Parathyroid adenoma (tissue), 2 donors: ENCODE results near the gene LMBR1.
A peak's percentile ranks its signal among the peaks of the same experiment; 100 is the strongest.

Experiments used
- H2AFZ ChIP-seq: fragments of 300-600 bp; sonication (generic); one replicate; pipeline ENCODE4 v1.7.0; 2017; ENCODE audit warnings: antibody characterized with exemption, mild to moderate bottlenecking
- H3K27ac ChIP-seq: fragments of 300-600 bp; sonication (generic); one replicate; pipeline ENCODE4 v1.7.0; 2017
- H3K27me3 ChIP-seq: fragments of 300-600 bp; sonication (generic); one replicate; pipeline ENCODE4 v1.7.0; 2017; ENCODE audit warnings: low read length; ENCODE audit not compliant: control insufficient read depth, insufficient read depth
- H3K36me3 ChIP-seq: fragments of 300-600 bp; sonication (generic); one replicate; pipeline ENCODE4 v1.7.0; 2017; ENCODE audit warnings: low read length; ENCODE audit not compliant: control insufficient read depth, insufficient read depth
- H3K4me1 ChIP-seq: fragments of 300-600 bp; sonication (generic); one replicate; pipeline ENCODE4 v1.7.0; 2017; ENCODE audit warnings: control low read depth
- H3K4me2 ChIP-seq: fragments of 300-600 bp; sonication (generic); one replicate; pipeline ENCODE4 v1.7.0; 2017; ENCODE audit warnings: low read length
- H3K4me3 ChIP-seq: fragments of 300-600 bp; sonication (generic); one replicate; pipeline ENCODE4 v1.7.0; 2017; ENCODE audit warnings: low read depth, low read length
- H3K79me2 ChIP-seq: fragments of 300-600 bp; sonication (generic); one replicate; pipeline ENCODE4 v1.7.0; 2017; ENCODE audit warnings: control low read depth
- H3K9ac ChIP-seq: fragments of 300-600 bp; sonication (generic); one replicate; pipeline ENCODE4 v1.7.0; 2017; ENCODE audit warnings: mild to moderate bottlenecking
- H3K9me3 ChIP-seq: fragments of 300-600 bp; sonication (generic); one replicate; pipeline ENCODE4 v1.7.0; 2017; ENCODE audit warnings: low read length; ENCODE audit not compliant: control insufficient read depth
- CTCF ChIP-seq: fragments of 300-600 bp; sonication (generic); IDR thresholded peaks from one replicate; pipeline ENCODE4 v1.7.0; 2017; ENCODE audit warnings: antibody characterized with exemption, mild to moderate bottlenecking
- donor health status: primary hyperparathyroidism.

LMBR1 gene

GRCh38 chr7:156666368-156667109 is 226.4 kb downstream of the LMBR1 start:
- peaks cover 19% of the 10 kb centered on the region for H3K4me1 ChIP-seq
- no peaks in the 10 kb centered on the region for H3K79me2 ChIP-seq
- H3K9ac ChIP-seq = no peak overlapping the region
- TF ChIP-seq CTCF = no peak
- H3K27ac ChIP-seq = peak overlapping the region; percentile 25
- no peak overlapping the region for H2AFZ ChIP-seq
- no peak overlapping the region for H3K4me3 ChIP-seq
- H3K36me3 ChIP-seq = no peaks in the 10 kb centered on the region
- H3K27me3 ChIP-seq = no peaks in the 10 kb centered on the region
- H3K4me2 ChIP-seq = no peak overlapping the region
- no peaks in the 10 kb centered on the region for H3K9me3 ChIP-seq

GRCh38 chr7:156665101-156665500 is 227.9 kb downstream of the LMBR1 start:
- H3K79me2 ChIP-seq = no peaks in the 10 kb centered on the region
- H3K27ac ChIP-seq = no peak overlapping the region
- no peaks in the 10 kb centered on the region for H3K9me3 ChIP-seq
- no peaks in the 10 kb centered on the region for H3K36me3 ChIP-seq
- H3K27me3 ChIP-seq = no peaks in the 10 kb centered on the region
- no peak overlapping the region for H2AFZ ChIP-seq
- no peak overlapping the region for H3K4me2 ChIP-seq
- H3K9ac ChIP-seq = no peak overlapping the region
- no peak for TF ChIP-seq CTCF
- no peak overlapping the region for H3K4me3 ChIP-seq
- peaks cover 19% of the 10 kb centered on the region for H3K4me1 ChIP-seq

- Histone ChIP-seq H3K36me3 (no peaks in the 10 kb centered on the region), H3K27me3 (no peaks in the 10 kb centered on the region), H3K4me3 (no peak overlapping the region), H3K9ac (no peak overlapping the region), H3K4me2 (no peak overlapping the region), H2AFZ (no peak overlapping the region), H3K4me1 (peaks cover 12% of the 10 kb centered on the region), H3K9me3 (no peaks in the 10 kb centered on the region), H3K27ac (no peak overlapping the region), H3K79me2 (no peaks in the 10 kb centered on the region)
- TF ChIP-seq CTCF = no peak
Measured at GRCh38 chr7:156662277-156662676, 230.7 kb downstream of the LMBR1 start.

- H3K27ac ChIP-seq = no peak overlapping the region
- H3K9me3 ChIP-seq = no peaks in the 10 kb centered on the region
- H2AFZ ChIP-seq = no peak overlapping the region
- peaks cover 8% of the 10 kb centered on the region for H3K4me1 ChIP-seq
- no peaks in the 10 kb centered on the region for H3K79me2 ChIP-seq
- no peak overlapping the region for H3K9ac ChIP-seq
- no peaks in the 10 kb centered on the region for H3K27me3 ChIP-seq
- no peak for TF ChIP-seq CTCF
- no peak overlapping the region for H3K4me3 ChIP-seq
- no peaks in the 10 kb centered on the region for H3K36me3 ChIP-seq
- H3K4me2 ChIP-seq = no peak overlapping the region
Measured at GRCh38 chr7:156661637-156662036, 231.3 kb downstream of the LMBR1 start.

DNA sequence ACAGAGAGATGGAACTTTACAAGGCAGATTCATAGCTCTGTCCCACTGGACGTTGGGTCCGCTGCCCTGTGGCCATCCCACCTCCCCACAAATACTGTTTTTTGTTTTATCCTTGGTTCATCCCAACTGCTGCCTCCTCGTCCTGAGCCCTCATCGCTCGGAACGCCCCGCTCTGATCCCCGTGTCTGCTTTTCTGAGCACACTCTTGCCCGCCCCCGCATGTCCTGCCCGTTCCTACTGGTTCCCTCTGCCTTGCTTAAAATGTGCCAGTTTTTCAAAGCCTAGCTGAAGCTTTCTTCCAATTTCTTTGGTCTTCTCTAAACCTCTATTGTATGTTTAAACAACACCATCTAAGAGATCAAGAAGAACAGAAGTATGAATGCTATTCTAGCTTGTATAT is 233.0 kb downstream of the LMBR1 start:
- Histone ChIP-seq H3K9ac (no peak overlapping the region), H3K4me1 (no peaks in the 10 kb centered on the region), H3K79me2 (no peaks in the 10 kb centered on the region), H3K4me3 (no peak overlapping the region), H3K27ac (no peak overlapping the region), H2AFZ (no peak overlapping the region), H3K9me3 (no peaks in the 10 kb centered on the region), H3K4me2 (no peak overlapping the region), H3K36me3 (no peaks in the 10 kb centered on the region), H3K27me3 (no peaks in the 10 kb centered on the region)
- TF ChIP-seq CTCF = no peak
